Ascending aorta (tissue), 2 donors: Measurements from ENCODE around the gene KIF16B. TPM values are rescaled to one million over a fixed set of nuclear protein-coding genes. Genes with fewer than 3 reads are reported as not detected.

ENCODE experiments used
- DNase-seq, 2 donors: peaks; one replicate each; pipeline ENCODE4 v3.0.0-alpha.2; 2019; ENCODE audit warnings: low spot score in 2 of 2
- H3K27ac ChIP-seq, 2 donors: fragments of 200-600 bp; sonication (generic); one replicate each; pipeline ENCODE4 v1.5.1; 2016 to 2017; ENCODE audit warnings: mild to moderate bottlenecking in 1 of 2
- H3K27me3 ChIP-seq: fragments of 200-600 bp; sonication (generic); one replicate; pipeline ENCODE4 v1.5.1; 2017
- H3K36me3 ChIP-seq, 2 donors: fragments of 200-600 bp; sonication (generic); one replicate each; pipeline ENCODE4 v1.5.1; 2016
- H3K4me1 ChIP-seq, 2 donors: fragments of 200-600 bp; sonication (generic); one replicate each; pipeline ENCODE4 v1.5.1; 2016 to 2017; ENCODE audit warnings: mild to moderate bottlenecking in 1 of 2
- H3K4me3 ChIP-seq, 2 donors: fragments of 200-600 bp; sonication (generic); one replicate each; pipeline ENCODE4 v1.5.1; 2016 to 2017; ENCODE audit warnings: mild to moderate bottlenecking in 1 of 2
- H3K9me3 ChIP-seq, 2 donors: fragments of 200-600 bp; sonication (generic); one replicate each; pipeline ENCODE4 v1.5.1; 2016
- CTCF ChIP-seq, 3 experiments: fragments of 200-600 bp in 2 of 3; fragments of 450-650 bp in 1 of 3; sonication (generic) in 2 of 3; IDR thresholded peaks; one replicate each; pipeline ENCODE4 v1.5.1; 2016 to 2019; ENCODE audit warnings: antibody characterized with exemption in 3 of 3, mild to moderate bottlenecking in 1 of 3, moderate library complexity in 1 of 3
- intact Hi-C: fragments of 100-400 bp; cut with DNase I; formaldehyde crosslinking; loops from one replicate; pipeline ENCODE4 v1.15.1; 2023
- total RNA-seq: library from RNA; depleted of rRNA; stranded (reverse); fragments of >200 nt; gene quantifications from one replicate; pipeline ENCODE4 v1.1.0, GENCODE V29; 2016

Gene KIF16B
- total RNA-seq, 1 donor from 2014 or later, result 6.3 TPM

- Histone ChIP-seq H3K27ac (no peak overlapping the region), H3K4me1 (no peaks in the 10 kb centered on the region), H3K36me3 (peaks cover 6 to 55% of the 10 kb centered on the region in 2 donors), H3K9me3 (peaks cover 0 to 5% of the 10 kb centered on the region in 2 donors), H3K27me3 (no peaks in the 10 kb centered on the region), H3K4me3 (no peak overlapping the region)
- no peak for DNase-seq
- no peak for TF ChIP-seq CTCF (IDR thresholded peaks at IDR 0.05)
- intact Hi-C loops, result no loop called here
Measured at GRCh38 chr20:16424780-16425179, 148.5 kb downstream of the KIF16B start.

- no peak overlapping the region for H3K4me3 ChIP-seq
- H3K27me3 ChIP-seq, result no peaks in the 10 kb centered on the region
- peaks cover 0 to 5% of the 10 kb centered on the region in 2 donors for H3K9me3 ChIP-seq
- TF ChIP-seq CTCF (IDR thresholded peaks at IDR 0.05), result no peak
- H3K36me3 ChIP-seq, result peaks cover 6 to 43% of the 10 kb centered on the region in 2 donors
- H3K4me1 ChIP-seq, result no peaks in the 10 kb centered on the region
- H3K27ac ChIP-seq, result no peak overlapping the region
- no peak for DNase-seq
- intact Hi-C loops, result no loop called here
Measured at GRCh38 chr20:16423311-16424212, 149.7 kb downstream of the KIF16B start.

- H3K27me3 ChIP-seq, result no peaks in the 10 kb centered on the region
- TF ChIP-seq CTCF (IDR thresholded peaks at IDR 0.05), result no peak
Measured at GRCh38 chr20:16419138-16419715, 154.0 kb downstream of the KIF16B start.

GRCh38 chr20:16418616-16419015, 154.6 kb downstream of the KIF16B start:
- intact Hi-C loops, result no loop called here
- Histone ChIP-seq H3K4me1 (no peaks in the 10 kb centered on the region), H3K36me3 (peaks cover 0 to 9% of the 10 kb centered on the region in 2 donors), H3K9me3 (peaks cover 0 to 5% of the 10 kb centered on the region in 2 donors), H3K27me3 (no peaks in the 10 kb centered on the region), H3K27ac (no peak overlapping the region), H3K4me3 (no peak overlapping the region)
- TF ChIP-seq CTCF (IDR thresholded peaks at IDR 0.05), result no peak
- DNase-seq, result no peak

More at GRCh38 chr20:16419138-16419715, 154.0 kb downstream of the KIF16B start:
- intact Hi-C loops, result no loop called here
- H3K9me3 ChIP-seq, result peaks cover 0 to 5% of the 10 kb centered on the region in 2 donors
- DNase-seq, result no peak
- no peaks in the 10 kb centered on the region for H3K4me1 ChIP-seq
- no peak overlapping the region for H3K27ac ChIP-seq
- H3K36me3 ChIP-seq, result peaks cover 0 to 15% of the 10 kb centered on the region in 2 donors
- no peak overlapping the region for H3K4me3 ChIP-seq

GRCh38 chr20:16417001-16417400, 156.2 kb downstream of the KIF16B start:
- DNase-seq, result no peak

More at GRCh38 chr20:16417001-16417400, 156.2 kb downstream of the KIF16B start:
- Histone ChIP-seq H3K27ac (no peak overlapping the region), H3K36me3 (peaks cover 0 to 17% of the 10 kb centered on the region in 2 donors), H3K27me3 (no peaks in the 10 kb centered on the region), H3K9me3 (no peaks in the 10 kb centered on the region), H3K4me1 (no peaks in the 10 kb centered on the region), H3K4me3 (no peak overlapping the region)
- intact Hi-C loops, result no loop called here
- TF ChIP-seq CTCF (IDR thresholded peaks at IDR 0.05), result no peak
